ENCODE results near the gene EIF6.

GRCh38 chr20:35292504-35293285, 8.1 kb upstream of the EIF6 start:
- TF ChIP-seq, protein P1, sequence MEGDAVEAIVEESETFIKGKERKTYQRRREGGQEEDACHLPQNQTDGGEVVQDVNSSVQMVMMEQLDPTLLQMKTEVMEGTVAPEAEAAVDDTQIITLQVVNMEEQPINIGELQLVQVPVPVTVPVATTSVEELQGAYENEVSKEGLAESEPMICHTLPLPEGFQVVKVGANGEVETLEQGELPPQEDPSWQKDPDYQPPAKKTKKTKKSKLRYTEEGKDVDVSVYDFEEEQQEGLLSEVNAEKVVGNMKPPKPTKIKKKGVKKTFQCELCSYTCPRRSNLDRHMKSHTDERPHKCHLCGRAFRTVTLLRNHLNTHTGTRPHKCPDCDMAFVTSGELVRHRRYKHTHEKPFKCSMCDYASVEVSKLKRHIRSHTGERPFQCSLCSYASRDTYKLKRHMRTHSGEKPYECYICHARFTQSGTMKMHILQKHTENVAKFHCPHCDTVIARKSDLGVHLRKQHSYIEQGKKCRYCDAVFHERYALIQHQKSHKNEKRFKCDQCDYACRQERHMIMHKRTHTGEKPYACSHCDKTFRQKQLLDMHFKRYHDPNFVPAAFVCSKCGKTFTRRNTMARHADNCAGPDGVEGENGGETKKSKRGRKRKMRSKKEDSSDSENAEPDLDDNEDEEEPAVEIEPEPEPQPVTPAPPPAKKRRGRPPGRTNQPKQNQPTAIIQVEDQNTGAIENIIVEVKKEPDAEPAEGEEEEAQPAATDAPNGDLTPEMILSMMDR (IDR thresholded peaks at IDR 0.05; ENCODE audit: insufficient read depth, low read depth, low read length): no peak
- TF ChIP-seq EZH2 (IDR thresholded peaks at IDR 0.05; ENCODE audit: insufficient read depth, low read length): no peak
